SU-DHL-6 (cell line): ENCODE data around the gene PRICKLE1.

Experiments used
- EZH2phosphoT487 ChIP-seq: fragments of 200-600 bp; sonication (generic), shearing (Covaris generic); conservative IDR thresholded peaks from 2 replicates; pipeline ENCODE4 v1.6.1; 2018; ENCODE audit warnings: mild to moderate bottlenecking, antibody characterized with exemption, low read length, moderate library complexity, mixed read lengths
- TF ChIP-seq, protein P1 (sequence below): fragments of 200-600 bp; sonication (generic); IDR thresholded peaks from one replicate; pipeline ENCODE4 v1.5.1; 2017; ENCODE audit warnings: antibody characterized with exemption, mild to moderate bottlenecking, low read length, moderate library complexity; ENCODE audit not compliant: insufficient read depth, poor library complexity, severe bottlenecking

DNA sequence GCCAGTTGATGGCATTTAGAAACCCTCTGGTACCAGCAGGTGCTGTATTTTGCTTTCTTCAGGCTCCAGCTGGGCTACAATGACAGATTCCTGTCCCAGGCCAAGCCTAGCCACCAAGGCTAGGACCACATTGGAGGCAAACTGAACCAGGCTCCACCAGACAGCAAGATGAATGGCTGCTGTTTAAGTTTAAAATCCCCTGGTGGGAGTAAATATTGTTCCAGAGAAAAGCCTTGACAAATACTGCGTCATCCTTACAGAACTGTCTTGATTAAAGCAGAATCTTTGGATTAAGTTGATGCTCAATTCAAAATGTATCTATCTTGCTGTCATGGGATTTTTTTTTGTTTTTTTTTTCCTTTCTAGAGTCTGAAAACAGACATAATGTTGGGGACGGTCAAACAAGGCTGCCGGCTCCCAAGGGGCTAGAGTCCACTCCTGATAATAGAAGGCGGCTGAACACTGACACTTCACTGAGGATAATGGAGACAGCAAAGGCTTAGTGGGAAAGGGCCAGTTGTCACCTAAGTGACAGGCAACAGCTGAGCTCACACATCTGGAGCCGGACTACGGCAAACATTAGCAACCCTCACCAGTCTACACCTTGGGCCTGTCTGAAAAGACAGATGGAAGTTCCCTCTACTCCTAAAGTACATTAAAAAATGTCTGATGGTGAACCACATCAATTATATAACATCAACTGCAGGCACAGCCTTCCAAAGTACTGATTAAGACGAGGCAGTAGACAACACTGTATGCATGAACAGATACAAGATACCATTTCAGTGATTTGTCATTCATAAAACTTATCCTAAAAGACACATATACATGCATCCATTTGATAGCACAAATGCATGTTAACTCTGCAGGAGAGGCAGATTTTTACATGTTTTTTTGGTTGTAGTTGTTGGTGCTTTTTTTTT, 1.7 kb downstream of the PRICKLE1 start:
- TF ChIP-seq, protein P1, sequence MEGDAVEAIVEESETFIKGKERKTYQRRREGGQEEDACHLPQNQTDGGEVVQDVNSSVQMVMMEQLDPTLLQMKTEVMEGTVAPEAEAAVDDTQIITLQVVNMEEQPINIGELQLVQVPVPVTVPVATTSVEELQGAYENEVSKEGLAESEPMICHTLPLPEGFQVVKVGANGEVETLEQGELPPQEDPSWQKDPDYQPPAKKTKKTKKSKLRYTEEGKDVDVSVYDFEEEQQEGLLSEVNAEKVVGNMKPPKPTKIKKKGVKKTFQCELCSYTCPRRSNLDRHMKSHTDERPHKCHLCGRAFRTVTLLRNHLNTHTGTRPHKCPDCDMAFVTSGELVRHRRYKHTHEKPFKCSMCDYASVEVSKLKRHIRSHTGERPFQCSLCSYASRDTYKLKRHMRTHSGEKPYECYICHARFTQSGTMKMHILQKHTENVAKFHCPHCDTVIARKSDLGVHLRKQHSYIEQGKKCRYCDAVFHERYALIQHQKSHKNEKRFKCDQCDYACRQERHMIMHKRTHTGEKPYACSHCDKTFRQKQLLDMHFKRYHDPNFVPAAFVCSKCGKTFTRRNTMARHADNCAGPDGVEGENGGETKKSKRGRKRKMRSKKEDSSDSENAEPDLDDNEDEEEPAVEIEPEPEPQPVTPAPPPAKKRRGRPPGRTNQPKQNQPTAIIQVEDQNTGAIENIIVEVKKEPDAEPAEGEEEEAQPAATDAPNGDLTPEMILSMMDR, result no peak
- no peak for TF ChIP-seq EZH2phosphoT487
